ENCODE measurements around the gene SLC35F3.

DNA sequence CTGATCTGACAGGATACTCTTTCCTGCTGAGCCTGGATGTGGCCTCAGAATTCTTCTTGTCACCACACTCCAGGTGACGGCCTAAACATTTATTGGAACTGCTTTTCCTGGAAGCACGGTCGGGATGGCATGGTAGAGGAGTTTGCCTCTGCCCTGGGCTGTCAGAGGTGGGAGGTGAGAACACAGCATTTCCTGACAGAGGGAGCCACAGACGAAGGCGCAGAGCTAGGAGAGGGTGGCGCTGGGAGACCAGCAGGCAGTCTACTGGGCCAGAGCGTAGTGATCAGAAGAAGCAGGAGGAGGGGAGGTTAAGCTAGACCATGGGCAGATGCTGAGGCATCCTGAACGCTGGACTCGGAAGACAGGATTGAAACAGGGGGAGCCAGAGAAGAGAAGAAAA, 315.2 kb downstream of the SLC35F3 start:
- TF ChIP-seq POLR2A (IDR thresholded peaks at IDR 0.05), result no peak
- TF ChIP-seq, protein P1, sequence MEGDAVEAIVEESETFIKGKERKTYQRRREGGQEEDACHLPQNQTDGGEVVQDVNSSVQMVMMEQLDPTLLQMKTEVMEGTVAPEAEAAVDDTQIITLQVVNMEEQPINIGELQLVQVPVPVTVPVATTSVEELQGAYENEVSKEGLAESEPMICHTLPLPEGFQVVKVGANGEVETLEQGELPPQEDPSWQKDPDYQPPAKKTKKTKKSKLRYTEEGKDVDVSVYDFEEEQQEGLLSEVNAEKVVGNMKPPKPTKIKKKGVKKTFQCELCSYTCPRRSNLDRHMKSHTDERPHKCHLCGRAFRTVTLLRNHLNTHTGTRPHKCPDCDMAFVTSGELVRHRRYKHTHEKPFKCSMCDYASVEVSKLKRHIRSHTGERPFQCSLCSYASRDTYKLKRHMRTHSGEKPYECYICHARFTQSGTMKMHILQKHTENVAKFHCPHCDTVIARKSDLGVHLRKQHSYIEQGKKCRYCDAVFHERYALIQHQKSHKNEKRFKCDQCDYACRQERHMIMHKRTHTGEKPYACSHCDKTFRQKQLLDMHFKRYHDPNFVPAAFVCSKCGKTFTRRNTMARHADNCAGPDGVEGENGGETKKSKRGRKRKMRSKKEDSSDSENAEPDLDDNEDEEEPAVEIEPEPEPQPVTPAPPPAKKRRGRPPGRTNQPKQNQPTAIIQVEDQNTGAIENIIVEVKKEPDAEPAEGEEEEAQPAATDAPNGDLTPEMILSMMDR (IDR thresholded peaks at IDR 0.05), result no peak
- TF ChIP-seq POLR2AphosphoS5 (IDR thresholded peaks at IDR 0.05; ENCODE audit: insufficient read depth in 1 of 2, low read depth in 1 of 2), result no peak
